ENCODE results near the gene CDH23. TPM values are rescaled to one million over a fixed set of nuclear protein-coding genes. Genes with fewer than 3 reads are reported as not detected.

Gene CDH23
- total RNA-seq, 1 experiment from 2014 or later: not detected

DNA sequence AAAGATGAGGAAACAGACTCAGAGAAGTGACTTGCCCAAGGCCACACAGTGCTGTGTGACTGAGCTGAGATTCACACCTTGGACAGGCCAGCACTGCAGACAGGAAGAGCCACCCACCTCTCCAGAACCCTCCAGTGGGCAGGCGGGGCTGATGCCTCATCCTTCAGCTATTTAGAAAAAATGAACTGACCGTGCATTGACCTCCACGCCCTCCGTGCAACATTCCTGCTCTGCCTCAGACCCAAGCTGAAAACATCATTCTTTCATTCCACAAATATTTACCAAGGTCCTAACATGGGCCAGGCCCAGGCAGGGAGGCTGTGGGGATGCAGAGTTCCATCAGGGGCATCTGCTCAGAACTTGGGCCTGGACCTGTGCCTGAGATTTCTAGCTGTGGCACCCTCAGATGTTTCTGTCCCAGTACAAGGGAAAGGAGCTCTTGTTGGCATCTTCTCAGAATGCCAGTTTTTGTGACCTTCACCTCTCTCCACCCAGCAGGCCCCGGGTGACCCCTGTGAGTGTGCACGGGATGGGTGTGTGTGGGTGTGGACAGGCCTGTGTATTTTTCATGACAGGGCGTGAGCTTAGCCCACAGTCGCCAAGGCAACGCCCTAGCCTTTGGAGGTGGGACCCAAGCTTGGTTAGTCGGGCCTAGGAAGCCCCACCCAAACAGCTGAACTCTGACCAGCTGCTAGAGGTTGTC, 370.1 kb downstream of the CDH23 start:
- CTCF ChIA-PET: interaction anchor here (1.2 kb wide), 1 partner anchor 70 kb away, joined by 3 read pairs; no protein-coding TSS in a partner anchor

DNA sequence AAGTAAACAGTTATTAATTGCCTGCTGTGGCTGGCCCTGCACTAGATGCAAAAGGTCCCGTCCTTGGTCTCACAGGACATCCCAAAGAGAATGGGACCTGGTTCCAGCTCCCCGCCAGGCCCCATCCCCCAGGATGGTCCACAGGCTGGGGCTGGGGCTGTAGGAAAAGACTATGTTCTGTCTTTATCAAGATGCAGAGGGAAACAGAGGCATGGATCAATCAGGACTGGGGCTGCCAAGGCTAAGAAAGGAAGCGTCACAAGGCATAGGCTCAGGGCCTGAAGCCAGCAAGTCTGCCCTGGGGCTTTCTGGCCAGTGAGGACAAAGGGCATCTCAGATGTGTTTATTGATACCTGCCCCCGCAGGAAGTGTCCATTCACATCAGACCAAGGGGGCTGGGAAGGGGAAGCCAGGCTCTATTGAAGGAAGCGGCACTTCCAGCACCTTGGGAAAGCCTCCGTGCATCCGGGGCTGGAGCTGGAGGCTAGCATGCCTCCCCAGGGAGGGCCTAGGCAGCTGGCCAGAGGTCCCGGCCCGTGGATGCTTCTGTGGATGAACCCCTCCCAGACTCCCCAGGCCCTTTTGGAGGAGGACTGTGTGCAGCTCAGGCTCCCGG, 370.8 kb downstream of the CDH23 start:
- H3K36me3 ChIP-seq (ENCODE audit: low read depth, low read length): no peaks in the 10 kb centered on the region
- H3K79me2 ChIP-seq (ENCODE audit: low read length): no peaks in the 10 kb centered on the region
- no peaks in the 10 kb centered on the region for H3K9me2 ChIP-seq (replicated peaks; ENCODE audit: low read length)
- H3K4me1 ChIP-seq (ENCODE audit: insufficient read depth, low read length): peaks cover 39% of the 10 kb centered on the region
- no peaks in the 10 kb centered on the region for H4K20me1 ChIP-seq (ENCODE audit: low read length)
- no peak overlapping the region; the same call in 1 of the 2 replicates for H3K9ac ChIP-seq (ENCODE audit: low read length)
- H3K4me2 ChIP-seq (ENCODE audit: low read length): peak overlapping the region; percentile 60
- peak; percentile 58 for DNase-seq
- no peaks in the 10 kb centered on the region for H3K9me3 ChIP-seq (ENCODE audit: low read length)
- no peak overlapping the region for H3K4me3 ChIP-seq (ENCODE audit: low read length)
- peak overlapping the region; percentile 79 for H3K27ac ChIP-seq (ENCODE audit: low read length)
- TSS peak; percentile 59 for BruUV-seq (replicated peaks)
- H2AFZ ChIP-seq (ENCODE audit: low read length): no peak overlapping the region
- H3K27me3 ChIP-seq (ENCODE audit: low read length): no peaks in the 10 kb centered on the region
- POLR2A ChIA-PET (ENCODE audit: unreplicated experiment): interaction anchor here (0.5 to 0.7 kb wide), 2 partner anchors 63 to 289 kb away, joined by 3 to 9 read pairs; no protein-coding TSS in a partner anchor
- H3F3A ChIP-seq (ENCODE audit: low read length, unreplicated experiment): no peaks in the 10 kb centered on the region
- peak; percentile 16 for ATAC-seq
- CTCF ChIA-PET: no interaction called here
- TF ChIP-seq EZH2 (IDR thresholded peaks at IDR 0.05; ENCODE audit: low read length, unreplicated experiment) (no peak), EZH2phosphoT487 (IDR thresholded peaks at IDR 0.05; ENCODE audit: borderline replicate concordance, low read length) (no peak)
- TF ChIP-seq, protein P1, sequence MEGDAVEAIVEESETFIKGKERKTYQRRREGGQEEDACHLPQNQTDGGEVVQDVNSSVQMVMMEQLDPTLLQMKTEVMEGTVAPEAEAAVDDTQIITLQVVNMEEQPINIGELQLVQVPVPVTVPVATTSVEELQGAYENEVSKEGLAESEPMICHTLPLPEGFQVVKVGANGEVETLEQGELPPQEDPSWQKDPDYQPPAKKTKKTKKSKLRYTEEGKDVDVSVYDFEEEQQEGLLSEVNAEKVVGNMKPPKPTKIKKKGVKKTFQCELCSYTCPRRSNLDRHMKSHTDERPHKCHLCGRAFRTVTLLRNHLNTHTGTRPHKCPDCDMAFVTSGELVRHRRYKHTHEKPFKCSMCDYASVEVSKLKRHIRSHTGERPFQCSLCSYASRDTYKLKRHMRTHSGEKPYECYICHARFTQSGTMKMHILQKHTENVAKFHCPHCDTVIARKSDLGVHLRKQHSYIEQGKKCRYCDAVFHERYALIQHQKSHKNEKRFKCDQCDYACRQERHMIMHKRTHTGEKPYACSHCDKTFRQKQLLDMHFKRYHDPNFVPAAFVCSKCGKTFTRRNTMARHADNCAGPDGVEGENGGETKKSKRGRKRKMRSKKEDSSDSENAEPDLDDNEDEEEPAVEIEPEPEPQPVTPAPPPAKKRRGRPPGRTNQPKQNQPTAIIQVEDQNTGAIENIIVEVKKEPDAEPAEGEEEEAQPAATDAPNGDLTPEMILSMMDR (conservative IDR thresholded peaks at IDR 0.05; ENCODE audit: low read depth, low read length): no peak
- intact Hi-C loops (cut with micrococcal nuclease): loop anchor here (5.0 kb wide), 2 partner anchors 40 to 70 kb away; no protein-coding TSS in a partner anchor

More for the DNA sequence above, 370.1 kb downstream of the CDH23 start:
- H3F3A ChIP-seq (ENCODE audit: low read length, unreplicated experiment): no peaks in the 10 kb centered on the region
- no peak overlapping the region for H2AFZ ChIP-seq (ENCODE audit: low read length)
- BruUV-seq (replicated peaks): no TSS peak
- no peak overlapping the region; the same call in 1 of the 2 replicates for H3K9ac ChIP-seq (ENCODE audit: low read length)
- no peaks in the 10 kb centered on the region for H3K79me2 ChIP-seq (ENCODE audit: low read length)
- no peaks in the 10 kb centered on the region for H3K9me2 ChIP-seq (replicated peaks; ENCODE audit: low read length)
- POLR2A ChIA-PET (ENCODE audit: unreplicated experiment): interaction anchor here (0.5 to 0.7 kb wide), 2 partner anchors 62 to 290 kb away, joined by 3 to 9 read pairs; no protein-coding TSS in a partner anchor
- H3K4me3 ChIP-seq (ENCODE audit: low read length): no peak overlapping the region
- H4K20me1 ChIP-seq (ENCODE audit: low read length): no peaks in the 10 kb centered on the region
- H3K27me3 ChIP-seq (ENCODE audit: low read length): no peaks in the 10 kb centered on the region
- H3K27ac ChIP-seq (ENCODE audit: low read length): peak overlapping the region; percentile 79
- peak; percentile 89 for DNase-seq
- ATAC-seq: peak; percentile 75
- H3K4me1 ChIP-seq (ENCODE audit: insufficient read depth, low read length): peaks cover 33% of the 10 kb centered on the region
- no peaks in the 10 kb centered on the region for H3K9me3 ChIP-seq (ENCODE audit: low read length)
- no peak for TF ChIP-seq EZH2 (IDR thresholded peaks at IDR 0.05; ENCODE audit: low read length, unreplicated experiment)
- TF ChIP-seq EZH2phosphoT487 (IDR thresholded peaks at IDR 0.05; ENCODE audit: borderline replicate concordance, low read length): no peak
- TF ChIP-seq, protein P1 (conservative IDR thresholded peaks at IDR 0.05; ENCODE audit: low read depth, low read length): no peak
- no peaks in the 10 kb centered on the region for H3K36me3 ChIP-seq (ENCODE audit: low read depth, low read length)
- intact Hi-C loops (cut with micrococcal nuclease): loop anchor here (5.0 kb wide), 2 partner anchors 40 to 70 kb away; no protein-coding TSS in a partner anchor
- peak overlapping the region; percentile 60 for H3K4me2 ChIP-seq (ENCODE audit: low read length)
